Measurements from ENCODE around the gene CUL9.

DNA sequence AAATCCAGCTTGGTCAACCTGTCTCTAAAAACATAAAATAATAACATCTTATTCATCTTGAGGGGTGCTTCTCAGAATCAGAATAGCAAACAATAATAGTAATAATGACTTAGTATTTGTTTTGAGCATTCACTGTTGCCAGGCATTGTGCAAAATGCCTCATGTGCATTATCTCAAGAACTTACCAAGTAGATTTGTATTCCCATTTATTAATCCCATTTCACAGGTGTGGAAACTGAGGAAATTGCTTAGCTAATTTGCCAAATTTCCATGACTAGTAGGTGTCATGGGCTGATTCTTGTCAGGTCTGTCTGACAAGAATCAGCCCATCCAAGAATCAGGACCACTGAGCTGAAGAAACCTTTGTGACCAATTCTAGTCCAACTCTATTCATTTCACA lies 66.8 kb downstream of the CUL9 start:
- no peak for TF ChIP-seq POLR2A (IDR thresholded peaks at IDR 0.05)
- no peak for TF ChIP-seq CTCF (IDR thresholded peaks at IDR 0.05)
